GM23338 (cell line): ENCODE measurements around the gene HOXC5. TPM values are rescaled to one million over a fixed set of nuclear protein-coding genes. Genes with fewer than 3 reads are reported as not detected.

ENCODE experiments used
- ATAC-seq: fragments of 200-7000 bp; cut with Tn5 transposase; 3 replicates; pipeline ENCODE4 v1.9.1; 2020
- DNase-seq: peaks from one replicate; pipeline ENCODE4 v3.0.0-alpha.2; 2015; ENCODE audit warnings: low spot score
- H2AFZ ChIP-seq: fragments of 200-600 bp; sonication (generic); 2 replicates; pipeline ENCODE4 v1.8.0; 2016; ENCODE audit warnings: antibody characterized with exemption, mild to moderate bottlenecking, moderate library complexity
- H3F3A ChIP-seq: fragments of 200-600 bp; sonication (generic); replicated peaks from 2 replicates; pipeline ENCODE4 v1.8.0; 2017; ENCODE audit warnings: antibody characterized with exemption, mixed run types, low read depth
- H3K27ac ChIP-seq: fragments of 200-600 bp; sonication (generic); 2 replicates; pipeline ENCODE4 v1.6.1; 2016; ENCODE audit warnings: low read depth
- H3K27me3 ChIP-seq: fragments of 200-600 bp; sonication (generic); 2 replicates; pipeline ENCODE4 v1.8.0; 2016; ENCODE audit warnings: mild to moderate bottlenecking, mixed run types, moderate library complexity; ENCODE audit not compliant: insufficient read depth
- H3K36me3 ChIP-seq: fragments of 200-600 bp; sonication (generic); 2 replicates; pipeline ENCODE4 v1.8.0; 2016; ENCODE audit warnings: mild to moderate bottlenecking; ENCODE audit not compliant: insufficient read depth
- H3K4me1 ChIP-seq: fragments of 200-600 bp; sonication (generic); 2 replicates; pipeline ENCODE4 v1.8.0; 2016; ENCODE audit warnings: mild to moderate bottlenecking, moderate library complexity; ENCODE audit not compliant: insufficient read depth
- H3K4me2 ChIP-seq: fragments of 200-600 bp; sonication (generic); 2 replicates; pipeline ENCODE4 v1.7.1; 2017; ENCODE audit warnings: mixed run types
- H3K4me3 ChIP-seq: fragments of 200-600 bp; sonication (generic); 2 replicates; pipeline ENCODE4 v1.6.1; 2016; ENCODE audit warnings: mixed run types
- H3K79me2 ChIP-seq: fragments of 200-600 bp; sonication (generic); replicated peaks from 2 replicates; pipeline ENCODE4 v1.8.0; 2017; ENCODE audit warnings: mild to moderate bottlenecking; ENCODE audit not compliant: insufficient read depth
- H3K9me2 ChIP-seq: fragments of 200-600 bp; sonication (generic); 2 replicates; pipeline ENCODE4 v1.8.0; 2017; ENCODE audit not compliant: insufficient read depth
- H4K20me1 ChIP-seq: fragments of 200-600 bp; sonication (generic); replicated peaks from 2 replicates; pipeline ENCODE4 v1.8.0; 2017; ENCODE audit warnings: mild to moderate bottlenecking; ENCODE audit not compliant: insufficient read depth
- H3K27ac Mint-ChIP-seq: 2 replicates; pipeline ENCODE4 v1.8.0; 2020; ENCODE audit warnings: inconsistent platforms, mild to moderate bottlenecking, moderate library complexity, mixed read lengths
- H3K27me3 Mint-ChIP-seq: 3 replicates; pipeline ENCODE4 v1.8.0; 2022; ENCODE audit warnings: low read depth, mild to moderate bottlenecking, moderate library complexity, mixed read lengths, inconsistent platforms; ENCODE audit not compliant: insufficient read depth, poor library complexity
- H3K36me3 Mint-ChIP-seq: 3 replicates; pipeline ENCODE4 v1.8.0; 2021; ENCODE audit warnings: low read depth, mild to moderate bottlenecking, inconsistent platforms, moderate library complexity, mixed read lengths
- H3K4me1 Mint-ChIP-seq: 3 replicates; pipeline ENCODE4 v1.8.0; 2020; ENCODE audit warnings: mild to moderate bottlenecking, inconsistent platforms, mixed read lengths
- H3K4me3 Mint-ChIP-seq: 3 replicates; pipeline ENCODE4 v1.8.0; 2021; ENCODE audit warnings: moderate library complexity, mild to moderate bottlenecking, inconsistent platforms, mixed read lengths
- H3K9me3 Mint-ChIP-seq: 3 replicates; pipeline ENCODE4 v1.8.0; 2020; ENCODE audit warnings: moderate library complexity, mild to moderate bottlenecking, inconsistent platforms, mixed read lengths
- CREB1 ChIP-seq: fragments of 250-450 bp; sonication (Bioruptor Pico); IDR thresholded peaks from 2 replicates; pipeline ENCODE4 v1.5.0; 2020; ENCODE audit warnings: low read depth, mild to moderate bottlenecking, moderate library complexity
- EZH2 ChIP-seq: fragments of 200-600 bp; sonication (generic); IDR thresholded peaks from one replicate; pipeline ENCODE4 v1.8.0; 2017; ENCODE audit warnings: antibody characterized with exemption, mild to moderate bottlenecking, low read depth; ENCODE audit not compliant: unreplicated experiment
- EZH2phosphoT487 ChIP-seq: fragments of 200-600 bp; sonication (generic); IDR thresholded peaks from one replicate; pipeline ENCODE4 v1.8.1; 2018; ENCODE audit warnings: antibody characterized with exemption; ENCODE audit not compliant: unreplicated experiment
- JUNB ChIP-seq: IDR thresholded peaks from one replicate; pipeline ENCODE4 v1.6.1; 2016; ENCODE audit warnings: antibody characterized with exemption; ENCODE audit not compliant: unreplicated experiment
- POLR2AphosphoS5 ChIP-seq: IDR thresholded peaks from 2 replicates; pipeline ENCODE4 v1.6.1; 2016; ENCODE audit warnings: antibody characterized with exemption, low read depth
- STAT1 ChIP-seq: IDR thresholded peaks from one replicate; pipeline ENCODE4 v1.6.1; 2016; ENCODE audit warnings: antibody characterized with exemption; ENCODE audit not compliant: unreplicated experiment
- ZNF114 ChIP-seq: fragments of 250-450 bp; sonication (Bioruptor Pico); IDR thresholded peaks from 2 replicates; pipeline ENCODE4 v1.5.0; 2020; ENCODE audit warnings: mild to moderate bottlenecking, moderate library complexity
- ZNF331 ChIP-seq: fragments of 250-450 bp; sonication (Bioruptor Pico); IDR thresholded peaks from 2 replicates; pipeline ENCODE4 v1.5.0; 2020; ENCODE audit warnings: low read depth, mild to moderate bottlenecking, moderate library complexity
- polyA plus RNA-seq: library from polyadenylated mRNA; unstranded; fragments of >200 nt; fragmentation: Nextera tagmentation; extraction: Ambion mirVana; gene quantifications from 2 replicates; pipeline ENCODE4 v1.2.1, GENCODE V29; 2016
- total RNA-seq: library from RNA; depleted of rRNA; stranded (reverse); fragments of >200 nt; shearing (Covaris generic); gene quantifications from 2 replicates; pipeline ENCODE4 v1.2.3, GENCODE V29; 2014
- TF ChIP-seq, protein P1 (sequence below): IDR thresholded peaks from 2 replicates; pipeline ENCODE4 v1.6.1; 2016; ENCODE audit warnings: antibody characterized with exemption
- TF ChIP-seq, protein P2 (sequence below), 2 experiments: fragments of 200-600 bp in 1 of 2; sonication (generic) in 1 of 2; conservative IDR thresholded peaks; 2 replicates each; pipeline versions ENCODE4 v1.5.1 to v1.6.1; 2016 to 2017; ENCODE audit warnings: antibody characterized with exemption in 2 of 2, low read depth in 2 of 2, mild to moderate bottlenecking in 2 of 2, moderate library complexity in 1 of 2
- TF ChIP-seq, protein P3 (sequence below): IDR thresholded peaks from one replicate; pipeline ENCODE4 v1.6.1; 2018; ENCODE audit warnings: antibody characterized with exemption; ENCODE audit not compliant: unreplicated experiment

HOXC5 gene
- total and polyA plus RNA-seq, 2 experiments from 2014 or later, result not detected

DNA sequence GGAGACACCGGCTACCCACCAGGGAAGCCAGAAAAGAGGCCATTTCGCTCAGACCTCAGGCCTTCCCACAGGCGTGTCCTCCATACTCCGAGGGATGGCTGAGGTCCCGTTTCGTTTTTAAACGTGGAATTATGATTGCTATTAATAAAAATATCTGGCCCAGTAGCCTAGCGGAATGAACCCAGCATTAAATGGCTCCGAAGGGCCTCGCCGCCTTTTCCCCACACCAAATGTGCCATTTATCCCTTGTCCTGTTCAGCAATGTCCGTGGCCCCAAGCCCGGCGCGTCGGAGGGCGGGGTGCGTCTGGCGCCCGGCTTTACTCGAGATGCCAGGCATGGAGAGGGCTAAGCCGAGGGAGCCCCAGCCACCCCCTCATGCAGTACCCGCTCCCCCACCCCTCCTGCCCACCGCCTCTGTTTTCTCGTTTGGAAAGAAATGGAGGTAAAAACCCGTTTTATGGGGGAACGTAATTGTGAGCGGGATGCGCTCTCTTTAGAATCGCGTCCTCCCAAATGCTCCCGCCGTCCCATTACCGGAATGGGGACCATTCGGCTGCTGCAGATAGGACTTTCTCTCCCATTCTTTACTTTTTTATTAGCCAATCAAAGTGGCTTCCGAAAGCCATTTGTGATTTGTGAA lies 18.4 kb upstream of the HOXC5 start:
- no peak overlapping the region for H3K4me3 Mint-ChIP-seq
- TF ChIP-seq EZH2phosphoT487 (peak; percentile 96), STAT1 (no peak), POLR2AphosphoS5 (no peak), EZH2 (peak; percentile 90)
- TF ChIP-seq, protein P1, sequence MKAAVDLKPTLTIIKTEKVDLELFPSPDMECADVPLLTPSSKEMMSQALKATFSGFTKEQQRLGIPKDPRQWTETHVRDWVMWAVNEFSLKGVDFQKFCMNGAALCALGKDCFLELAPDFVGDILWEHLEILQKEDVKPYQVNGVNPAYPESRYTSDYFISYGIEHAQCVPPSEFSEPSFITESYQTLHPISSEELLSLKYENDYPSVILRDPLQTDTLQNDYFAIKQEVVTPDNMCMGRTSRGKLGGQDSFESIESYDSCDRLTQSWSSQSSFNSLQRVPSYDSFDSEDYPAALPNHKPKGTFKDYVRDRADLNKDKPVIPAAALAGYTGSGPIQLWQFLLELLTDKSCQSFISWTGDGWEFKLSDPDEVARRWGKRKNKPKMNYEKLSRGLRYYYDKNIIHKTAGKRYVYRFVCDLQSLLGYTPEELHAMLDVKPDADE, result no peak
- TF ChIP-seq, protein P2, sequence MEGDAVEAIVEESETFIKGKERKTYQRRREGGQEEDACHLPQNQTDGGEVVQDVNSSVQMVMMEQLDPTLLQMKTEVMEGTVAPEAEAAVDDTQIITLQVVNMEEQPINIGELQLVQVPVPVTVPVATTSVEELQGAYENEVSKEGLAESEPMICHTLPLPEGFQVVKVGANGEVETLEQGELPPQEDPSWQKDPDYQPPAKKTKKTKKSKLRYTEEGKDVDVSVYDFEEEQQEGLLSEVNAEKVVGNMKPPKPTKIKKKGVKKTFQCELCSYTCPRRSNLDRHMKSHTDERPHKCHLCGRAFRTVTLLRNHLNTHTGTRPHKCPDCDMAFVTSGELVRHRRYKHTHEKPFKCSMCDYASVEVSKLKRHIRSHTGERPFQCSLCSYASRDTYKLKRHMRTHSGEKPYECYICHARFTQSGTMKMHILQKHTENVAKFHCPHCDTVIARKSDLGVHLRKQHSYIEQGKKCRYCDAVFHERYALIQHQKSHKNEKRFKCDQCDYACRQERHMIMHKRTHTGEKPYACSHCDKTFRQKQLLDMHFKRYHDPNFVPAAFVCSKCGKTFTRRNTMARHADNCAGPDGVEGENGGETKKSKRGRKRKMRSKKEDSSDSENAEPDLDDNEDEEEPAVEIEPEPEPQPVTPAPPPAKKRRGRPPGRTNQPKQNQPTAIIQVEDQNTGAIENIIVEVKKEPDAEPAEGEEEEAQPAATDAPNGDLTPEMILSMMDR (conservative IDR thresholded peaks at IDR 0.05; ENCODE audit: low read depth in 2 of 2), result no peak

DNA sequence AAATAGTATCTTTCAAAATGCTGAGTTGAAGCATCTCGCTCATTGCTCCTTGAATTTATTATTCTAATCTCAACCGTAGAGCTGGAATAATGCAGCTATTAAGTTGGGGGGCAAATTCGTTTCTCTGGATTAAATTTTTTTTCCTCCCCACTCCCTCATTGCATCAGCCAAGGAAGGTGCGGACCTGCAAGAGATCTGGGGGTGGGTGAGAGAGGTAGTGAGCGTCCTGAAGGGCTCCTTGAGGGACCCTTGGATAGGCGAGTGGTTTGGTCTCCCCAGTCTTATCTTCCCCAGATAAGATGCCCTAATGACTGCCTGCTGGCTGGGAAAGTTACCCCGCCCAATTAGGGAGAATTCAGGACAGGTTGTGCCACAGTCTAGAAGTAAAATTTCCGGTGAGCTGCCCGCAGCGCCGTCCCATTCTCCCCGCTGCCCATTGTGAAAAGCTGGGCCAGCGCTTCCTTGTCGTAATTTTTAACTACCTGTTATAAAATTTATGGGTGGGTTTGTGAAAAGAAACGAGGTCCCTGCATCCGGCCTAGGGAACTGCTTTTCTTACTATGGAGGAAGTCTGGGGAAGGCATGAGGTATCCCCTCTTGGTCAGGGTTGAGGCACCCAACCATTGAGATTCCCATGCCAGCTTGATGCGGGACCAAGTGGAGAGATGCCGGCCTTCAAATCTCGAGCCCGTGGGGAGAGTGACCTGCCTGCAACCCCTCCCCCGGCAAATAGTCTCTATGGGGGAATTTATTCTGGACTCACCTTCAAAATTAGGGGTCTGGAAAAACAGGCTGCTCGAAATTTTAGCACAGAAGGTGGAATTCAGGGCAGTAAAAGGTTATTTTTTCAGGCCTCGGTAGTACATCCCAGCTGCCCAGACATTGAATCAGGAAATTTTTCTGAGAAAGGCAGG lies 17.6 kb upstream of the HOXC5 start:
- Mint-ChIP-seq H3K27me3 (peaks cover 98% of the 10 kb centered on the region), H3K36me3 (no peaks in the 10 kb centered on the region), H3K9me3 (no peaks in the 10 kb centered on the region), H3K27ac (no peak overlapping the region), H3K4me3 (no peak overlapping the region; the same call in 2 of the 3 replicates), H3K4me1 (peaks cover 37% of the 10 kb centered on the region)
- no peaks in the 10 kb centered on the region for H3K36me3 ChIP-seq
- no peak overlapping the region for H2AFZ ChIP-seq
- peak overlapping the region; percentile 43; the same call in 1 of the 2 replicates for H3K4me2 ChIP-seq
- peaks cover 100% of the 10 kb centered on the region for H3K27me3 ChIP-seq
- DNase-seq, result no peak
- H3K27ac ChIP-seq, result no peak overlapping the region
- peaks cover 66% of the 10 kb centered on the region for H3K4me1 ChIP-seq
- peaks cover 26% of the 10 kb centered on the region for H4K20me1 ChIP-seq
- no peaks in the 10 kb centered on the region for H3K9me2 ChIP-seq
- H3K79me2 ChIP-seq, result no peaks in the 10 kb centered on the region
- no peak overlapping the region for H3K4me3 ChIP-seq
- ATAC-seq, result no peak
- H3F3A ChIP-seq, result peaks cover 35% of the 10 kb centered on the region
- TF ChIP-seq EZH2 (peak; percentile 79), JUNB (no peak), ZNF114 (no peak), CREB1 (CRISPR knock-in tag) (no peak), POLR2AphosphoS5 (no peak), ZNF331 (CRISPR knock-in tag) (no peak), EZH2phosphoT487 (peak; percentile 50)
- TF ChIP-seq, protein P3, sequence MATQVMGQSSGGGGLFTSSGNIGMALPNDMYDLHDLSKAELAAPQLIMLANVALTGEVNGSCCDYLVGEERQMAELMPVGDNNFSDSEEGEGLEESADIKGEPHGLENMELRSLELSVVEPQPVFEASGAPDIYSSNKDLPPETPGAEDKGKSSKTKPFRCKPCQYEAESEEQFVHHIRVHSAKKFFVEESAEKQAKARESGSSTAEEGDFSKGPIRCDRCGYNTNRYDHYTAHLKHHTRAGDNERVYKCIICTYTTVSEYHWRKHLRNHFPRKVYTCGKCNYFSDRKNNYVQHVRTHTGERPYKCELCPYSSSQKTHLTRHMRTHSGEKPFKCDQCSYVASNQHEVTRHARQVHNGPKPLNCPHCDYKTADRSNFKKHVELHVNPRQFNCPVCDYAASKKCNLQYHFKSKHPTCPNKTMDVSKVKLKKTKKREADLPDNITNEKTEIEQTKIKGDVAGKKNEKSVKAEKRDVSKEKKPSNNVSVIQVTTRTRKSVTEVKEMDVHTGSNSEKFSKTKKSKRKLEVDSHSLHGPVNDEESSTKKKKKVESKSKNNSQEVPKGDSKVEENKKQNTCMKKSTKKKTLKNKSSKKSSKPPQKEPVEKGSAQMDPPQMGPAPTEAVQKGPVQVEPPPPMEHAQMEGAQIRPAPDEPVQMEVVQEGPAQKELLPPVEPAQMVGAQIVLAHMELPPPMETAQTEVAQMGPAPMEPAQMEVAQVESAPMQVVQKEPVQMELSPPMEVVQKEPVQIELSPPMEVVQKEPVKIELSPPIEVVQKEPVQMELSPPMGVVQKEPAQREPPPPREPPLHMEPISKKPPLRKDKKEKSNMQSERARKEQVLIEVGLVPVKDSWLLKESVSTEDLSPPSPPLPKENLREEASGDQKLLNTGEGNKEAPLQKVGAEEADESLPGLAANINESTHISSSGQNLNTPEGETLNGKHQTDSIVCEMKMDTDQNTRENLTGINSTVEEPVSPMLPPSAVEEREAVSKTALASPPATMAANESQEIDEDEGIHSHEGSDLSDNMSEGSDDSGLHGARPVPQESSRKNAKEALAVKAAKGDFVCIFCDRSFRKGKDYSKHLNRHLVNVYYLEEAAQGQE, result no peak

More for the DNA sequence above, 18.4 kb upstream of the HOXC5 start:
- H3K36me3 ChIP-seq, result no peaks in the 10 kb centered on the region
- Mint-ChIP-seq H3K4me1 (peaks cover 37% of the 10 kb centered on the region), H3K36me3 (no peaks in the 10 kb centered on the region), H3K9me3 (no peaks in the 10 kb centered on the region), H3K27ac (no peak overlapping the region), H3K27me3 (peaks cover 98% of the 10 kb centered on the region)
- H4K20me1 ChIP-seq, result peaks cover 20% of the 10 kb centered on the region
- H3K9me2 ChIP-seq, result no peaks in the 10 kb centered on the region
- H3K4me3 ChIP-seq, result no peak overlapping the region
- ATAC-seq (no peak), DNase-seq (no peak)
- H3K79me2 ChIP-seq, result no peaks in the 10 kb centered on the region
- H2AFZ ChIP-seq, result no peak overlapping the region
- peak overlapping the region; percentile 43; the same call in 1 of the 2 replicates for H3K4me2 ChIP-seq
- peaks cover 100% of the 10 kb centered on the region for H3K27me3 ChIP-seq
- no peak overlapping the region for H3K27ac ChIP-seq
- H3K4me1 ChIP-seq, result peaks cover 62% of the 10 kb centered on the region
- H3F3A ChIP-seq, result peaks cover 27% of the 10 kb centered on the region
